ENCODE measurements around the gene SLC39A12.

SLC39A12 gene

GRCh38 chr10:17989908-17990767 is 38.4 kb downstream of the SLC39A12 start:
- no peak overlapping the region for H3K4me3 ChIP-seq (ENCODE audit: low read length)
- TF ChIP-seq, protein P1, sequence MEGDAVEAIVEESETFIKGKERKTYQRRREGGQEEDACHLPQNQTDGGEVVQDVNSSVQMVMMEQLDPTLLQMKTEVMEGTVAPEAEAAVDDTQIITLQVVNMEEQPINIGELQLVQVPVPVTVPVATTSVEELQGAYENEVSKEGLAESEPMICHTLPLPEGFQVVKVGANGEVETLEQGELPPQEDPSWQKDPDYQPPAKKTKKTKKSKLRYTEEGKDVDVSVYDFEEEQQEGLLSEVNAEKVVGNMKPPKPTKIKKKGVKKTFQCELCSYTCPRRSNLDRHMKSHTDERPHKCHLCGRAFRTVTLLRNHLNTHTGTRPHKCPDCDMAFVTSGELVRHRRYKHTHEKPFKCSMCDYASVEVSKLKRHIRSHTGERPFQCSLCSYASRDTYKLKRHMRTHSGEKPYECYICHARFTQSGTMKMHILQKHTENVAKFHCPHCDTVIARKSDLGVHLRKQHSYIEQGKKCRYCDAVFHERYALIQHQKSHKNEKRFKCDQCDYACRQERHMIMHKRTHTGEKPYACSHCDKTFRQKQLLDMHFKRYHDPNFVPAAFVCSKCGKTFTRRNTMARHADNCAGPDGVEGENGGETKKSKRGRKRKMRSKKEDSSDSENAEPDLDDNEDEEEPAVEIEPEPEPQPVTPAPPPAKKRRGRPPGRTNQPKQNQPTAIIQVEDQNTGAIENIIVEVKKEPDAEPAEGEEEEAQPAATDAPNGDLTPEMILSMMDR (conservative IDR thresholded peaks at IDR 0.05; ENCODE audit: low read depth, low read length), result no peak
- DNase-seq (ENCODE audit: low read depth), result peak; percentile 61

GRCh38 chr10:17992266-17992665 is 40.5 kb downstream of the SLC39A12 start:
- TF ChIP-seq, protein P1 (conservative IDR thresholded peaks at IDR 0.05; ENCODE audit: low read depth, low read length), result no peak
- no peak for DNase-seq (ENCODE audit: low read depth)

GRCh38 chr10:17993361-17993760 is 41.6 kb downstream of the SLC39A12 start:
- TF ChIP-seq, protein P1 (conservative IDR thresholded peaks at IDR 0.05; ENCODE audit: low read depth, low read length), result no peak
- peak; percentile 83 for DNase-seq (ENCODE audit: low read depth)
- H3K4me3 ChIP-seq (ENCODE audit: low read length), result no peak overlapping the region

More at GRCh38 chr10:17992266-17992665, 40.5 kb downstream of the SLC39A12 start:
- no peak overlapping the region for H3K4me3 ChIP-seq (ENCODE audit: low read length)

GRCh38 chr10:18000601-18001000 is 48.9 kb downstream of the SLC39A12 start:
- TF ChIP-seq, protein P1 (conservative IDR thresholded peaks at IDR 0.05; ENCODE audit: low read depth, low read length), result no peak
- H3K4me3 ChIP-seq (ENCODE audit: low read length), result no peak overlapping the region
- no peak for DNase-seq (ENCODE audit: low read depth)

DNA sequence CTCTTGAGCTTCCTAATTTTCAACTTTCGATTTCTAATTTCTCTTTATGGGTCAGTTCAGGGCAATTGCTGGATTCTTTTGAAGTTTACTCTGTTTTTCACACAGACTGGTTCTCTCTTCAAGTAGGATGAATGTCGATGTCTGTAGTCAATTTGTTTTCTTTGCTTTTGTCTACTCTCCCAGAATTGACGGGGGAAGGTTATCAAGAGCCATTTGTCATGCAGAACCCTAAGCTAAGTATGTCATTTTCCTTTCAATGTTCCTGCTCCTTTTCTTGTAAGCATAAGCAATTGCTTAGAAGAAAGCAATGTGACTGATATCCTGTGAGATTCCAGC is 53.7 kb downstream of the SLC39A12 start:
- no peak overlapping the region for H3K4me3 ChIP-seq (ENCODE audit: low read length)
- DNase-seq (ENCODE audit: low read depth), result no peak
- TF ChIP-seq, protein P1 (conservative IDR thresholded peaks at IDR 0.05; ENCODE audit: low read depth, low read length), result no peak

DNA sequence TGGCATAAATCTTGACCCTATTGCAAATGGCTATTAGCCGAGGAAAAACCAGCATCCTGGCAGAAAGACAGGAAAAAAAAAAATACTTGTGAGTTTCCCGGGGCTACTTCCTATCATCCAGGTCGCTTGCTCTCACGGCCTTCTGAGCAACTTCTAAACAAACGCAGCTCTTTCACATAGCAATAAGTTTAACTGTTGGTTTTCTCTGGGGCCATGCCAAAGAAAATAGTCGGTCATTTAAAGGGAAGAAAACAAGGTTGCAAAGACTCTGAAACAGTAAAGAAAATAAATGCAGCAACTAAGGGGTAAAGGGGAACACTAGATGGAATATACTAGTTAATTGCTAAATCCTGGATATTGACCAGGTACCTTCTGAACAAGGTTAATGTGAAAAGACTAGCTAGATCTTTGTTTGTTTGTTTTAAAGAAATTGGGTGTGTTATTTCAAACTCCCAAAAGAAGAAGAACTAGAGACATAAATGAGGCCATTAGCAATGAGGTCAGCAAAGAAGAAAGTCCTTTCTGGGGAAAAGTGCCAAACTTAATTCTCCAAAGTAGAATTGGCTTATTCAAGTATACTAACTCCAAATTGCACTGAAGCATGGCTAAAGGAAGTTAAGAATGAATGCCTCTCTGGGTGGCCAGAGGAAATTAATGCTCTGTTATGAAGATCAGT is 54.2 kb downstream of the SLC39A12 start:
- no peak overlapping the region for H3K4me3 ChIP-seq (ENCODE audit: low read length)
- TF ChIP-seq, protein P1 (conservative IDR thresholded peaks at IDR 0.05; ENCODE audit: low read depth, low read length), result no peak
- peak; percentile 42 for DNase-seq (ENCODE audit: low read depth)
